HepG2 (cell line): ENCODE results near the gene POLR2F. TPM values are rescaled to one million over a fixed set of nuclear protein-coding genes. Genes with fewer than 3 reads are reported as not detected.

Experiments used
- ATAC-seq: fragments of 200-7000 bp; cut with Tn5 transposase; 3 replicates; pipeline ENCODE4 v1.9.1; 2020; ENCODE audit warnings: mild to moderate bottlenecking, moderate library complexity
- BruUV-seq: library from RNA; stranded (reverse); fragments of 400-500 nt; replicated peaks from 2 replicates; lab custom pipeline; 2021; lab: Mats Ljungman, UMichigan
- CTCF ChIA-PET: fragments of 300-600 bp; formaldehyde crosslinking; extraction: SDS; loops from one replicate; lab custom pipeline; 2021; ENCODE audit warnings: low total read pairs, inconsistent platforms, low intra/inter-chr PET ratio; lab: Yijun Ruan, JAX
- POLR2A ChIA-PET: fragments of 350-600 bp; sonication (Branson Sonifier 250); formaldehyde crosslinking; loops from one replicate; lab custom pipeline; 2020; ENCODE audit warnings: antibody characterized with exemption, inconsistent platforms; lab: Yijun Ruan, JAX
- DNase-seq: peaks from one replicate; pipeline ENCODE4 v3.0.0-alpha.2; 2015; ENCODE audit warnings: low spot score
- FAIRE-seq: peaks from 3 replicates; lab custom pipeline; 2011; peaks lifted over from hg19 to GRCh38; lab: Jason Lieb, UNC
- H2AFZ ChIP-seq: one replicate; pipeline ENCODE4 v1.6.1; 2011; ENCODE audit warnings: low read length, inconsistent platforms
- H3K27ac ChIP-seq: fragments of 300-600 bp; 3 replicates; pipeline ENCODE4 v1.8.0; 2011; ENCODE audit warnings: mixed run types, mild to moderate bottlenecking, mixed read lengths, low read length, inconsistent platforms; ENCODE audit not compliant: insufficient read depth; ENCODE audit errors: extremely low read length
- H3K27me3 ChIP-seq, 2 experiments: fragments of 200-600 bp in 1 of 2; 2 replicates in 1 of 2; 3 replicates in 1 of 2; pipeline versions ENCODE4 v1.6.0 to v1.8.0; 2011; ENCODE audit warnings: low read length in 2 of 2, mild to moderate bottlenecking in 2 of 2, moderate library complexity in 2 of 2, inconsistent platforms in 1 of 2; ENCODE audit not compliant: insufficient read depth in 2 of 2, control insufficient read depth in 1 of 2
- H3K36me3 ChIP-seq, 2 experiments: fragments of 200-600 bp in 1 of 2; replicated peaks in 1 of 2; 2 replicates in 1 of 2; 3 replicates in 1 of 2; pipeline versions ENCODE4 v1.5.1 to v1.8.0; 2011; ENCODE audit warnings: low read length in 2 of 2, inconsistent platforms in 1 of 2; ENCODE audit not compliant: insufficient read depth in 2 of 2, control insufficient read depth in 1 of 2
- H3K4me1 ChIP-seq: 2 replicates; pipeline ENCODE4 v1.5.1; 2012; ENCODE audit warnings: low read length, inconsistent platforms; ENCODE audit not compliant: insufficient read depth
- H3K4me2 ChIP-seq: 2 replicates; pipeline ENCODE4 v1.6.0; 2011; ENCODE audit warnings: low read depth, low read length, inconsistent platforms
- H3K4me3 ChIP-seq, 3 experiments: fragments of 200-600 bp in 1 of 3; sonication (generic), shearing (Covaris generic) in 1 of 3; replicated peaks in 1 of 3; 2 replicates each; pipeline ENCODE4 v1.5.1; 2011 to 2016; ENCODE audit warnings: low read length in 3 of 3, inconsistent platforms in 2 of 3, low read depth in 2 of 3, mild to moderate bottlenecking in 2 of 3, control low read depth in 1 of 3, mixed read lengths in 1 of 3; ENCODE audit not compliant: insufficient read depth in 1 of 3
- H3K79me2 ChIP-seq: one replicate; pipeline ENCODE4 v1.6.1; 2011; ENCODE audit warnings: low read length, inconsistent platforms; ENCODE audit not compliant: insufficient read depth
- H3K9ac ChIP-seq: 2 replicates; pipeline ENCODE4 v1.6.0; 2011; ENCODE audit warnings: mild to moderate bottlenecking, low read depth, low read length, inconsistent platforms; ENCODE audit not compliant: insufficient read depth
- H3K9me3 ChIP-seq: 2 replicates; pipeline ENCODE4 v1.5.1; 2012; ENCODE audit warnings: mild to moderate bottlenecking, low read length
- H4K20me1 ChIP-seq: 2 replicates; pipeline ENCODE4 v1.6.0; 2011; ENCODE audit warnings: inconsistent platforms, mild to moderate bottlenecking, low read length, moderate library complexity; ENCODE audit not compliant: insufficient read depth
- ZFY ChIP-seq: sonication (generic); formaldehyde crosslinking; IDR thresholded peaks from 2 replicates; pipeline ENCODE4 v1.4.0; 2020; ENCODE audit warnings: missing genetic modification reagents
- ZNF841 ChIP-seq: sonication (generic); formaldehyde crosslinking; IDR thresholded peaks from 2 replicates; pipeline ENCODE4 v1.8.1; 2023; ENCODE audit warnings: missing genetic modification reagents, borderline replicate concordance
- WGBS: methylation state at CpG from one replicate; pipeline ENCODE4 v1.1.6; 2017; ENCODE audit warnings: low lambda C conversion rate; 5-methylcytosine and 5-hydroxymethylcytosine counted together
- in situ Hi-C: cut with HindIII; loops from 2 replicates; pipeline ENCODE4 v1.10.0; 2017; ENCODE audit warnings: low pct_unique_long_range_greater_than_20kb; ENCODE audit not compliant: extremely low pct_ligation_motif_present
- intact Hi-C: fragments of 100-400 bp; cut with micrococcal nuclease; formaldehyde crosslinking; loops from one replicate; pipeline ENCODE4 v1.10.0; 2022; ENCODE audit not compliant: unreplicated experiment
- polyA plus RNA-seq, 8 experiments: library from polyadenylated mRNA; depleted of rRNA in 3 of 8; stranded (reverse) in 7 of 8; unstranded in 1 of 8; fragments of >200 nt; fragmentation: Illumina TruSeq in 4 of 8; extraction: Trizol in 4 of 8; gene quantifications; 2 replicates each; pipeline versions ENCODE4 v1.2.1 to v1.2.3, GENCODE V29; 2011 to 2016; ENCODE audit warnings: low read depth in 4 of 8, missing spikeins in 1 of 8, mixed read lengths in 1 of 8; ENCODE audit not compliant: insufficient read depth in 1 of 8
- total RNA-seq, 5 experiments: library from RNA; depleted of rRNA; stranded (reverse); fragments of >200 nt; fragmentation: Illumina TruSeq; extraction: Trizol; gene quantifications; 2 replicates each; pipeline ENCODE4 v1.2.3, GENCODE V29; 2016; ENCODE audit warnings: low read depth in 1 of 5
- TF ChIP-seq, protein P1 (sequence below): sonication (generic); formaldehyde crosslinking; IDR thresholded peaks from 2 replicates; pipeline ENCODE4 v1.5.1; 2020; ENCODE audit warnings: mild to moderate bottlenecking, missing genetic modification reagents, moderate library complexity
- TF ChIP-seq, protein P2 (sequence below): sonication (generic); formaldehyde crosslinking; IDR thresholded peaks from 2 replicates; pipeline ENCODE4 v1.5.0; 2020; ENCODE audit warnings: mild to moderate bottlenecking, missing genetic modification reagents
- TF ChIP-seq, protein P3 (sequence below): sonication (generic); formaldehyde crosslinking; IDR thresholded peaks from 2 replicates; pipeline ENCODE4 v1.4.0; 2020; ENCODE audit warnings: missing genetic modification reagents, borderline replicate concordance
- TF ChIP-seq, protein P4 (sequence below): sonication (generic); formaldehyde crosslinking; IDR thresholded peaks from 2 replicates; pipeline ENCODE4 v1.9.0; 2022; ENCODE audit warnings: missing genetic modification reagents, mild to moderate bottlenecking, borderline replicate concordance

Gene POLR2F
- total and polyA plus RNA-seq, 2 of the 13 experiments (the other 11 are each of a cell fraction or from before 2014, with no cell fraction given): 135 to 158 TPM

DNA sequence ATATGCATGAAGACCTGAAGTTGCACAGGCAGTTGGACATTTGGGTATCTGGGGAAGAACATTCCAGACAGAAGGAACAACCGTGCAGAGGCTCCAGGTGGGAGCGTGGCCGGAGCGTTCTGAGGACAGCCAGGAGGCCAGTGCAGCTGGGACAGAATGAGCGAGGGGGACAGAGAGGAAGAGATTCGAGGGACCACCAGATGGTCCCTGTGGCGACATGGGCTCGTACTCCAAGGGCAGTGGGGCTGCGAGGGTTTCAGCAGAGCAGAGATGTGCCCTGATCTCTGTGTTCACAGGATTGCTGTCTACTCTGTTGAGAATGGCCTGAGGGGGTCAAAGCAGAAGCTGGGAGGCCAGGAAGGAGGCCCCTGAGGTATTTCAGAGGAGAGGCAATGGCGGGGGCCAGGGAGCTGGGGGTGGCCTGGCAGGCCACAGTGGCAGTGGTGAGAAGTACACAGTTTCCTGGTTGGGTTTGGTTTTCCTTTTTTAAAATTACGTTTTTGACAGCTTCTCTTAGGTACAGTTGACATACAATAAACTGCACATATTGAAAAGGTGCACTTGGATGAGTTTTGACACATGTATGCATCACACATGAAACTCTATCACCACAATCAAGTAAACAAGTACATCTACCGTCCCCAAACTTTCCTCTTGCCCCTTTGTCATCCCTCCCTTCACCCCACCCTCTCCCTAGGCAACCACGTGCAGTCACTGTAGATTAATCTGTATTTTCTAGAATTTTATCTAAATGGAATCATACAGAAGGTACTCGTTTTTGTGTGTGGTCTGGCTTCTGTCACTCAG is 55.7 kb downstream of the POLR2F start:
- H3K4me3 ChIP-seq: no peak overlapping the region; a peak in 1 of 6 replicates
- H3K9ac ChIP-seq: no peak overlapping the region
- no TSS peak for BruUV-seq
- H3K27me3 ChIP-seq: no peaks in the 10 kb centered on the region
- no peak for DNase-seq
- TF ChIP-seq ZNF841 (CRISPR knock-in tag) (no peak), ZFY (CRISPR knock-in tag) (no peak)
- TF ChIP-seq, protein P1, sequence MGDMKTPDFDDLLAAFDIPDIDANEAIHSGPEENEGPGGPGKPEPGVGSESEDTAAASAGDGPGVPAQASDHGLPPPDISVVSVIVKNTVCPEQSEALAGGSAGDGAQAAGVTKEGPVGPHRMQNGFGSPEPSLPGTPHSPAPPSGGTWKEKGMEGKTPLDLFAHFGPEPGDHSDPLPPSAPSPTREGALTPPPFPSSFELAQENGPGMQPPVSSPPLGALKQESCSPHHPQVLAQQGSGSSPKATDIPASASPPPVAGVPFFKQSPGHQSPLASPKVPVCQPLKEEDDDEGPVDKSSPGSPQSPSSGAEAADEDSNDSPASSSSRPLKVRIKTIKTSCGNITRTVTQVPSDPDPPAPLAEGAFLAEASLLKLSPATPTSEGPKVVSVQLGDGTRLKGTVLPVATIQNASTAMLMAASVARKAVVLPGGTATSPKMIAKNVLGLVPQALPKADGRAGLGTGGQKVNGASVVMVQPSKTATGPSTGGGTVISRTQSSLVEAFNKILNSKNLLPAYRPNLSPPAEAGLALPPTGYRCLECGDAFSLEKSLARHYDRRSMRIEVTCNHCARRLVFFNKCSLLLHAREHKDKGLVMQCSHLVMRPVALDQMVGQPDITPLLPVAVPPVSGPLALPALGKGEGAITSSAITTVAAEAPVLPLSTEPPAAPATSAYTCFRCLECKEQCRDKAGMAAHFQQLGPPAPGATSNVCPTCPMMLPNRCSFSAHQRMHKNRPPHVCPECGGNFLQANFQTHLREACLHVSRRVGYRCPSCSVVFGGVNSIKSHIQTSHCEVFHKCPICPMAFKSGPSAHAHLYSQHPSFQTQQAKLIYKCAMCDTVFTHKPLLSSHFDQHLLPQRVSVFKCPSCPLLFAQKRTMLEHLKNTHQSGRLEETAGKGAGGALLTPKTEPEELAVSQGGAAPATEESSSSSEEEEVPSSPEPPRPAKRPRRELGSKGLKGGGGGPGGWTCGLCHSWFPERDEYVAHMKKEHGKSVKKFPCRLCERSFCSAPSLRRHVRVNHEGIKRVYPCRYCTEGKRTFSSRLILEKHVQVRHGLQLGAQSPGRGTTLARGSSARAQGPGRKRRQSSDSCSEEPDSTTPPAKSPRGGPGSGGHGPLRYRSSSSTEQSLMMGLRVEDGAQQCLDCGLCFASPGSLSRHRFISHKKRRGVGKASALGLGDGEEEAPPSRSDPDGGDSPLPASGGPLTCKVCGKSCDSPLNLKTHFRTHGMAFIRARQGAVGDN (CRISPR knock-in tag): peak; percentile 28
- TF ChIP-seq, protein P2, sequence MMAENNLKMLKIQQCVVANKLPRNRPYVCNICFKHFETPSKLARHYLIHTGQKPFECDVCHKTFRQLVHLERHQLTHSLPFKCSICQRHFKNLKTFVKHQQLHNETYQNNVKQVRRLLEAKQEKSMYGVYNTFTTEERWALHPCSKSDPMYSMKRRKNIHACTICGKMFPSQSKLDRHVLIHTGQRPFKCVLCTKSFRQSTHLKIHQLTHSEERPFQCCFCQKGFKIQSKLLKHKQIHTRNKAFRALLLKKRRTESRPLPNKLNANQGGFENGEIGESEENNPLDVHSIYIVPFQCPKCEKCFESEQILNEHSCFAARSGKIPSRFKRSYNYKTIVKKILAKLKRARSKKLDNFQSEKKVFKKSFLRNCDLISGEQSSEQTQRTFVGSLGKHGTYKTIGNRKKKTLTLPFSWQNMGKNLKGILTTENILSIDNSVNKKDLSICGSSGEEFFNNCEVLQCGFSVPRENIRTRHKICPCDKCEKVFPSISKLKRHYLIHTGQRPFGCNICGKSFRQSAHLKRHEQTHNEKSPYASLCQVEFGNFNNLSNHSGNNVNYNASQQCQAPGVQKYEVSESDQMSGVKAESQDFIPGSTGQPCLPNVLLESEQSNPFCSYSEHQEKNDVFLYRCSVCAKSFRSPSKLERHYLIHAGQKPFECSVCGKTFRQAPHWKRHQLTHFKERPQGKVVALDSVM (CRISPR knock-in tag): no peak
- TF ChIP-seq, protein P3, sequence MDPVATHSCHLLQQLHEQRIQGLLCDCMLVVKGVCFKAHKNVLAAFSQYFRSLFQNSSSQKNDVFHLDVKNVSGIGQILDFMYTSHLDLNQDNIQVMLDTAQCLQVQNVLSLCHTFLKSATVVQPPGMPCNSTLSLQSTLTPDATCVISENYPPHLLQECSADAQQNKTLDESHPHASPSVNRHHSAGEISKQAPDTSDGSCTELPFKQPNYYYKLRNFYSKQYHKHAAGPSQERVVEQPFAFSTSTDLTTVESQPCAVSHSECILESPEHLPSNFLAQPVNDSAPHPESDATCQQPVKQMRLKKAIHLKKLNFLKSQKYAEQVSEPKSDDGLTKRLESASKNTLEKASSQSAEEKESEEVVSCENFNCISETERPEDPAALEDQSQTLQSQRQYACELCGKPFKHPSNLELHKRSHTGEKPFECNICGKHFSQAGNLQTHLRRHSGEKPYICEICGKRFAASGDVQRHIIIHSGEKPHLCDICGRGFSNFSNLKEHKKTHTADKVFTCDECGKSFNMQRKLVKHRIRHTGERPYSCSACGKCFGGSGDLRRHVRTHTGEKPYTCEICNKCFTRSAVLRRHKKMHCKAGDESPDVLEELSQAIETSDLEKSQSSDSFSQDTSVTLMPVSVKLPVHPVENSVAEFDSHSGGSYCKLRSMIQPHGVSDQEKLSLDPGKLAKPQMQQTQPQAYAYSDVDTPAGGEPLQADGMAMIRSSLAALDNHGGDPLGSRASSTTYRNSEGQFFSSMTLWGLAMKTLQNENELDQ (CRISPR knock-in tag): no peak
- TF ChIP-seq, protein P4, sequence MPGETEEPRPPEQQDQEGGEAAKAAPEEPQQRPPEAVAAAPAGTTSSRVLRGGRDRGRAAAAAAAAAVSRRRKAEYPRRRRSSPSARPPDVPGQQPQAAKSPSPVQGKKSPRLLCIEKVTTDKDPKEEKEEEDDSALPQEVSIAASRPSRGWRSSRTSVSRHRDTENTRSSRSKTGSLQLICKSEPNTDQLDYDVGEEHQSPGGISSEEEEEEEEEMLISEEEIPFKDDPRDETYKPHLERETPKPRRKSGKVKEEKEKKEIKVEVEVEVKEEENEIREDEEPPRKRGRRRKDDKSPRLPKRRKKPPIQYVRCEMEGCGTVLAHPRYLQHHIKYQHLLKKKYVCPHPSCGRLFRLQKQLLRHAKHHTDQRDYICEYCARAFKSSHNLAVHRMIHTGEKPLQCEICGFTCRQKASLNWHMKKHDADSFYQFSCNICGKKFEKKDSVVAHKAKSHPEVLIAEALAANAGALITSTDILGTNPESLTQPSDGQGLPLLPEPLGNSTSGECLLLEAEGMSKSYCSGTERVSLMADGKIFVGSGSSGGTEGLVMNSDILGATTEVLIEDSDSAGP (CRISPR knock-in tag): peak; percentile 20; the same call in 1 of the 2 replicates
- no peaks in the 10 kb centered on the region for H3K79me2 ChIP-seq
- ChIA-PET CTCF (no interaction called here), POLR2A (no interaction called here)
- no peaks in the 10 kb centered on the region for H3K36me3 ChIP-seq
- in situ Hi-C loops: no loop called here
- peak overlapping the region; percentile 42; the same call in 1 of the 2 replicates for H3K4me2 ChIP-seq
- H2AFZ ChIP-seq: no peak overlapping the region
- no peak for ATAC-seq
- H3K27ac ChIP-seq: no peak overlapping the region
- H3K4me1 ChIP-seq: peaks cover 75% of the 10 kb centered on the region
- intact Hi-C loops: no loop called here
- no peaks in the 10 kb centered on the region; the same call in 1 of the 2 replicates for H3K9me3 ChIP-seq
- FAIRE-seq: no peak
- WGBS: 70% methylated on average over 14 of the region's 14 CpGs
- H4K20me1 ChIP-seq: no peaks in the 10 kb centered on the region
